ENCODE measurements around the gene PON2.
"Not testable (repeated sequence)": the region's sequence is repeated elsewhere in the genome, so short reads cannot be mapped to it uniquely, and the experiment has no call there.

Gene PON2

DNA sequence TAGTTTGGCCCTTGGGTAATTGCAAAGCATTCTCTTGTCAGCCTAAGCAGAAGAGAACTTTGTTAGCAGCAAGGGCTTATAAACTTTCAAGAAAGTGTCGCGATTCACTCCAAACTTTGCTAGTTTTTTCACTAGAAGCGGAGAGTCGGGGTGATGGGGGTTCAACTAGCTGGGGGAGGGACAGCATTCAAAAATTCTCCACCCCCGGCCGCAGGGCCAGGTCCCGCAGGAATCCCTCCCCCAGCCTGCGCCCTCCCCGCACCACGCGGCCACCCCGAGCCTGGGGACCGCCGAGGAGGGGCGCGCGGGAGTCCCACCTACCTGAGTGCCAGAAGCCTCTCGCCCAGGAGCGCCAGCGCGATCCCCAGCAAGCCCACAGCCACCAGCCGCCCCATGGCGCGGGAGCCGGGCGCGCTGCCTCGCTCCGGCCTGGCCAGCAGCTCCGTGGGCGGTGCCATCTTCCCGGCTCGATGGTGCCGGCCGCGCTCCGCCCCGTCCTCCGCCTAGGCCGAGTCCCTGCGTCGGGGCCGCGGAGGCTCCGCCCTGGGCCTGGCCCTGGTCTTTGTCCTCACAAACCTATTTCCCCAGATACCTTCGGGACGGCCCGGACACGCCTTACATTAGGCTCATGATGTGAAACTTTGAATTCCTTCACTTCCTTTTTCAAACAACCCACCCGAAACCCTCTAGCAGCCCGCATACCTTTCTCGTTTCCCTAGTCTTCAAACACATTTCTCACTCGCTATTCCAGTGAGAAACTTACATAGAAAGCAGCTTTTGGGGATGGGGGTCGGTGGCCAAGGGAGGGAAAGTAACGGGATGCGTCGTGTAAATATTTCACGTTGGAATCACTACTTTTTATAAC lies at the start of gene PON2:
Gene PON2, minus strand, starts transcription at position 472 of the 865 bp plus-strand sequence. Its CDS starts 77 bp downstream, at position 395.
- peak; percentile 6 for DNase-seq (ENCODE audit: low read depth)

DNA sequence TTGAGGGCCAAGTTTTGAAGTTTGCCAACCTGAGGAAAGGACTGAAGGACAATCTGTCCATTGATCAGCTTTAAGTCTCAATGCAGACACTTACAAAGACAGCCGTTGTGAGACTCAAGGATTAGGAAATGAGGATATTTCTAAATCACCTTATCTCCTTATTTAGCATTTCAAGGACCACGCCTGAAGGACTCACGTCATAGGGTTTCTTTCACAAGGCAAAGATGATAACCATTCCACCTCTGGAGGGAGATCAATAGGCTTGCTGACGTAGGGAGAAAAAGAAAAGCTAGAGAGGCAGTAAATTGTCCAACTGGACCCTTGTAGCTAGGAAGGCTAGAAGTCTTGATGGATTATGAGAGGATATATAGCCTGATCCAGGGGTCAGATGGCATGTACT lies 47.6 kb upstream of the PON2 start:
- DNase-seq (ENCODE audit: low read depth) = no peak

DNA sequence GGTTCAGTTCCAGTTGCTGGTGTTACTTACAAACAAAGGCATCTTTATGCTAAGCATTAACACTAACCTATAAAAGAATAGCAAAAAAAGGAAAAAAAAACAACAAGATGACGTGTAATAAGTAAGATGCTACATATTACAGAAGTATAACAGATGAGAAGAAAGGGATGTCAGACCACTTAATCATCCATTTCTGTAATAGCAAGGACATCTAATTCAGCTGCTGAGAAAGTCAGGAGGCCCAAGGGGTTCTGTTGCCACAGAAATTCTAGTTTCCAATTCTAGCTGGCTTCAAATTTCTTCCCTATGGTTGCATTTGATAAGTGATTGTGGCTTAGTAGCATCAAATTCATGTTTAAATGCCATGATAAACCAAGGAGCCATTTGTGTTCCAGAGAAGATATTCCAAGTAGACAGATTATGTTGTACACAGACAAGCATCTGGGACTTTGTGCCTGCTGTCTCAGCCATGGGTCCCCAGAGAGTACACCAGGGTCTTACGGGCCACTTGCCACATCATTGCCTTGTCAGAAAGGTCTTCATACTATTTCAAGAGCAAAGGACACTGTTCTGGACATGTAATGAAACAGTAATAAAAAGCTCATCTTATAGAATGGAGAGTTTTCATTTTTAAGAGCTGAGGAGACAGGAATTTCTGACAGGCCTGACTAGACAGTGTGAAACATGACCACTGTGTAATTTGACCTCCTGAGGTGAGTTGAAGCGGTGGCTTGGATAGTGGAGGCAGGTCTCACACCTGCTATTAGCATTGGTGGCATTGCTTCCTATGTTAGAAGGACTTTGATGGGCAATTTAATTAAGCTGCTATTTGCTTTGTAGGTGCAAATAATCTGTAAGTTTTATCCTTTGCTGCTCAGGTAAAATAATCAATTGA lies 46.7 kb upstream of the PON2 start:
- no peak for DNase-seq (ENCODE audit: low read depth)

DNA sequence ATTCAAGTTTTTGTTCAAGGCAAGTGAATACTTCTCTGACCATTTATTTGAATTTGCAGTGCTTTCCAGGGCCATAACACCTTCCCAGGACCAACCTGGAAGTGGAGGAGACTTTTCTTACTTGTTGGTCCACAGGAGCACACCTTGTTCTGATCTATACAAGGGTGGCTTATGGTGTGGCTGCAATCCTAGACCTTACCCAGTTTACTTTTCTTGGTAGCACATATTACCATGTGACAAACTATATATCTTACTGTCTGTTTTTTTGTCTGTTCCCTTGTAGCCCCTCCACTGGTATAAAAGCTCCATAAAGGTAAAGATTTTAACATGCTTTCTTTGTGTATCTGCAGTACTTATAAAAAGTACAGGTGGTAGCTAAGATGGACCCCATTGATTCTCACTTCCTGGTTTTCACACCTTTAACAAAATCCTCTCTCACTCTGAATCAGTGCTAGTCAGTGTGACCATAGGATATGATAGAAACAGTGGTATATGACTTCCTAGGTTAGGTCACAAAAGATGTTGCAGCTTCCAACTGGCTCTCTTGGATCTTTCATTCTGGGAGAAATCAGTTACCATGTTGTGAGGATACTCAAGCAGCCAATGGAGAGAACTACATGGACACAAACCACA lies 45.3 kb upstream of the PON2 start:
- DNase-seq (ENCODE audit: low read depth) = no peak

DNA sequence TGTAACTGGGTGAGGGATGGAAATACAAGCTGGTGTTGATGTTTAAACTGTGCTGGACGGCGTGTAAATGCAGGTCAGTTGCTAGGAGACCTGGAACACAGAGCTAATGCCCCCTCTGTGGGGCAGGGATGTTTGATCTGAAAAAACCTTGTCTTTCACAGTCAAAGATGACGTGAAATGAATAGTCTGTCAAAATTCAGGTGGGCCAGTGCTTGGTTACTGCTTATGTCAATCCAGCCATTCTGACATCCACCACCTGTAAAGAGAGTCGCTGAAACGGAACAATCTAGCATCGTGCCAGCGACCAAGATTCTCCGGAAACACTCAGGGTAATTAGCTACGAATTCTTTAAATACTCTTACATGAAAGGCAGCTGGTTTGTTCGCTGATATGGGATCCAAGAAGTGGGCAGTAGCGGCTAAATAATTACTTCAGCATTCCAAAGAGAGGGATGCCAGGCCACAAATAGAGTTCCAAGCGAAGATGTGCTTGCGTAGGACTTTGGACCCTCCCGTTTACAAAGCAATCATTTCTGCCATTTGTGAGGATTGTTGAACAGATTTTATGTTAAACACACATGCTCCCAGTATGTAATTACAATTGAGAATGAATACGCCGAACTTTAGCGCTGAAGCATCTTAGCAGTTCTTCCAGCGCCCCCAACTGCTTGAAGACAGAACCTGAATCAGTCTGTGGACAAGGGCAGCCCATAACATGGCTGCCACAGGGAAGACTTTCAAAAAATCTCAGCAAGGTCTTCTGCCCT lies 43.6 kb upstream of the PON2 start:
- no peak for DNase-seq (ENCODE audit: low read depth)

DNA sequence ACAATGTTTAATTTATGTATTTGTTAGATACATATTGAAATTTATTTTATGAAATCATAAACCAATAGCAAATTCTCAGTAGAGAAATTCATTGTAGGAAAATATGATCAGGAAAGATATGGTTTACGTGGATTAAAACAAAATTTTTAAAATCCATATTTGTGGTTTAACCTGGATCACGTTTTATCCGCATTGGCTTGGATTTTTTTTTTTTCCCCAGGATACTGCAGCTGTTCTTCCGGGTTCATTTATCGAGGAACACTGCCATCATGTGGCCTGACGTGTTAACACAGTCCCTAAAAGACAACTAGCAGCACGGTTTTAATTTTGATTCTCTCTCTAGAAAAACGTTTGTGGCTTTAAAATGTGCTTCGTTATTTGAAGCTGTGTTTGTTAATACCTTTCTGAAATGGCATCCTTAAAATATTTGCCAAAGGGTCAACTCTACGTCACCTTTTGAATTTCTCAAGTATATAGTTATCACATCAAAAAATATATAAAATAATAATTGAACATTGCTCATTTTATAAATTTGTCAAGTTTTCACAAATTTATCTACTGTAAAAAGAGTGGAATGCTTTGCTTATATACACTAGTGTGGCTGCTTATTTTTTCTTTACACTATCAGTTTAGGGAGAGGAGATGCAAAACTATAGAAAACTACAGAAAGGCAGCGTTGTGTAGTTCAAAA lies 42.2 kb upstream of the PON2 start:
- peak; percentile 15 for DNase-seq (ENCODE audit: low read depth)

DNA sequence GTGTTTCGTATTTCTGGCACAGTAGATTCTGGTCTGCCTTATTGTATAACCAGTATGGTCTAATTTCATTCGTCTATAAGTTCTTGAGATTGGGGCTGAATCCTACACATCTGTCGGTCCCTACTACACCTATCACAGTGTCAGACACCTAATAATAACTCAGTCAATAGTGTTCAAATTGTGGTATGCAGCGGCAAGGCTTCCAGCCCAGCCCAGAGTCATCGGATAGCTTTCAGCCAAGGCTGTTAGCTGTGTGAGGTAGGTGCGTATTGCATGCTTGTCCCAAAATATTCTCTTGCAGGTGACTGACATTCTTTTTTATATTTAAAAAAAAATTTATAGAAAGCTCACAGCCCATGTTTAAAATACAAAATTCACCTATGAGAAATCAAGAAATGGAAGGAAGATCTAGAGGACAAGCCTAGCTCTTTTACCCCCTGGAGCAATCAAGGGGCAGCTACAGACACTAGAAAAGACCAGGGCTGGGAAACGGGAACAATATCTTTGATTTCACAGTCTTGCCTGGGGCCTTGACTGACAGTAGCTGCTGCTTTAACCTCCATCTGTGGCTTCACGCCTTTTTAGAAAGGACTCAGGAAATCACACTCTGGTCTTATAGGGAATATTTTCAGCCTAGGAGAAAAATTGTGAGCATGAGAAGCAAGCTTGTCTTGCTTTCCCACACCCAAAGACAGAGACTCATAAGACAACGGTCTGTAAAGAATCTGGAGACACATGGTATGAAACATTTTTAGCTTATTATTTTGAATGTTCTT lies 41.4 kb upstream of the PON2 start:
- no peak for DNase-seq (ENCODE audit: low read depth)

DNA sequence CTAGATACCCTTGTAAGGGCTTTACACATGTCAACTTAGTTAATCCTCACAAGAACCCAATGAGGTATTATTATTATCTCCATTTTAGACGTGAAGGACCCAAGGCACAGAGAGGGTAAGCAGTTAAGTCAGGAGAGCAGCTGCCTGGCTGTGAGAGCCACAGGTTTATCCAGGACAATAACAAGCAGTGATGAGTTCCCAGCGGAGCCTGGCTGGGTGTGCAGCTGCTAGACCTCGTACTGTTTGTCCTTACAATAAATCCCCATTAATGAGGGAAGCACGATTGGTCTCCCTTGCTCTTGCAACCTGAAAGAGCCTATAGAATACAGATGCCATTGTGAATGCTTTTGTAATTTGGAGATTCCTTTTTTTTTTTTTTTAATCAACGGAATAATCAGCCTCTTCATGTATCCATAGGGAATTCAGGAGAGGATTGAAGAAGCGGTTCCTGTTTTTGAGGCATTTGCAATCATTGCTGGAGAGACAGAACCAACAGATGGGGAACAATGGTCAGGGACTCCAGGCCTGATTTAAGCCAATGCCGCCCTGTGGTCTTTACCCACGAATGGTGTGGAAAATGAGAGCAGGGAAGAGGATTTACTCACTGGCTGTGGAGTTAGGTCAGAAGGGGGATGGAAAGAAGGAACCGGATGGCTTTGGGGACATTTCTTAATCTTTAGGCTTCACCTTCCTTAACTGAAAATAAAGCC lies 38.6 kb upstream of the PON2 start:
- no peak for DNase-seq (ENCODE audit: low read depth)

DNA sequence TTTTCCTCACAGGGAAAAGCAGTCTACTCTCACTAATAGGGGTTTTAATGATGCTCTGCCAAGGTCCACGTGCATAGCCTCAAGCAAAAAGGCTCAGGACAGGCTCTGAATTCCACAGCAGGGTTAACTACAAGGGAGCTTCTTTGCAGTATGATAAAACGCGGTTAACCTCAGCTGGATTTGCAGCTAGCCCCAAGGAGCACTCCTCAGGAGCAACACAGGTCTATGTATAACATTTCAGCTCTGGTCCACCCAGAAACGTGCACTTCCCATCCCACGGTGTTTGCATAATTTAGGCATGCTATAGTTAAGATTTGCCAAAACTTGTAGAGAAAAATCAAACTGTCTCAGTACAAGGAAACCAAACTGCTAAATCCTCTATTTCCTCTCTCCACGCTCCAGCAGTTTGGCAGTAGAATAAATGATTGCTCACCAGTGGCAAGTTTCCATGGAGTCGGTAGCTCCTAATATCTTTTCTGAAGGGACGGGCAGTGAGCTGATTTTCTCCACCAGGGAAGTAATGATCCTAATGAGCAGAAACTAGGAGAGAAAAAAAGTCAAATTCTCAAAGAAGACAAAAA lies 37.8 kb upstream of the PON2 start:
- DNase-seq (ENCODE audit: low read depth) = no peak

DNA sequence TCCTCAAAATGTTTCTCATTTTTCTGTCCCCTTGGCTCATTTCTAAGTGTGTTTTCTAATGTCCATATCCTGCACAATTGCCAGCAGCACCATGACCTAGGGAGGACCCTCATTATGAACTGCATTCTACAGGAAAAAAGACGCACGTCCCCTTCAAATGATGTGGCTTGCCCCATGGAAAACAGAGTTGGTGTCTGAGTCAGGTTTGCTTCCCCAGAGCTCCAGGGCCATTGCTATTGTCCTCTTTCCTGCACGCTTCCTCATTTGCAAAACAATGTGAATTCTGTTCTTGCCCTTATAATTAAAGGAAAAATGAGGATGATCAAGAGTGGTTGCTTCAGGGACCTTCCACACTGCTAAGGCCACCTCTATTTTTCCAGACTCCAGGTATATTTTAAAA lies 36.2 kb upstream of the PON2 start:
- DNase-seq (ENCODE audit: low read depth) = no peak

DNA sequence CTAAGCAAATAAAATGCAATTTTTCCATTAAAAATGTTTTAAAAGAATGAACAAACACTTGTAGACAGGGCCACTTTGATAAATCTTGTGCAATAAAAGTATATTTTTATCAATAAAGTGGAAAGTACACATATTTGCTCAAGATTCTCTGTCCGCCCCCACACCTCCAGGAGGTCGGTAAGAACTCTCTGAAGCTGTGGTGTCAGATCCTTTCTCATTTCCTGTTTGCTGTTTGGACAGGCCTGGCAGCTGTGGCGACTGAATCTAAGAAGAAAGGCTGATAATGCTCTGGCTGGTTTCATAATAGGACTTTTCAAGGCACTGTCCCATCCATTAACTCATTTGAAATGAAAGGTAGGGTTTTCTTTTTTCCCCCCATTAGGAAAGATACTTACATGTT lies 35.6 kb upstream of the PON2 start:
- no peak for DNase-seq (ENCODE audit: low read depth)

DNA sequence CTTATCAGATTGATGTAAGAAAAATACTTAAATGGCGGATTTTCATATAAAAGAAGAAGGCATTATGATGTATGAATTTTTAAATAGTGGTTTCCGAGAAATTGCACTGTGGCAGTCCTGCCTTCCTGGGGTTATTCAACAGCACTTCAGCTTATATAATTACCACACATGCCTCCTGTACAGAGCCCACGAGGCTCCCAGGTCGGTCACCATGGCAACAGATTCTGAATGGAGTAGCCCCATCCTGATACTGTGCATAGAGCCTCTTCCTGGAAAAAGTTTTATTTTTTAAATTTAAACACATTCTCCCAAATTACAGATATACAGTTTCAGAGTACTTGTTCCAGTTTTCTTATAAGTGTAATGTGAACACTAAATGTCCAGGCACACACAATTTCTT lies 35.0 kb upstream of the PON2 start:
- DNase-seq (ENCODE audit: low read depth) = no peak

DNA sequence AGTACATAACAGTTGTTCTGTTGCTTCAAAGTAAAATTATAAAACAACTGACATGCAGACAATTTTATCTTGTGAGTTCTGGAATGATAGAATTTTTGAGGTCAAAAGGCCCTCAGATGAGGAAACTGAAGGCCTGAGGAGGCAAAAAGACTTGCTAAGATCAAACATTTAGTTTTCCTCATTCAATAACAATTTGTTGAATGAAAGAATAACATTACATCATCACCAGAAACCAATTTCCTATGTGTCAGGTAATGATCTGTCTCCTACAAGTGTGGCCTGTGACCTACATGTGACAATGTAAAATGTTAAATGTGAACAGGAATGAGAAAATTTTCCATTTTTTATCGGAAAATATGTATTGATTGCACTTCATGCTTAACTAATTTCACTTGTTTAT lies 34.4 kb upstream of the PON2 start:
- no peak for DNase-seq (ENCODE audit: low read depth)

DNA sequence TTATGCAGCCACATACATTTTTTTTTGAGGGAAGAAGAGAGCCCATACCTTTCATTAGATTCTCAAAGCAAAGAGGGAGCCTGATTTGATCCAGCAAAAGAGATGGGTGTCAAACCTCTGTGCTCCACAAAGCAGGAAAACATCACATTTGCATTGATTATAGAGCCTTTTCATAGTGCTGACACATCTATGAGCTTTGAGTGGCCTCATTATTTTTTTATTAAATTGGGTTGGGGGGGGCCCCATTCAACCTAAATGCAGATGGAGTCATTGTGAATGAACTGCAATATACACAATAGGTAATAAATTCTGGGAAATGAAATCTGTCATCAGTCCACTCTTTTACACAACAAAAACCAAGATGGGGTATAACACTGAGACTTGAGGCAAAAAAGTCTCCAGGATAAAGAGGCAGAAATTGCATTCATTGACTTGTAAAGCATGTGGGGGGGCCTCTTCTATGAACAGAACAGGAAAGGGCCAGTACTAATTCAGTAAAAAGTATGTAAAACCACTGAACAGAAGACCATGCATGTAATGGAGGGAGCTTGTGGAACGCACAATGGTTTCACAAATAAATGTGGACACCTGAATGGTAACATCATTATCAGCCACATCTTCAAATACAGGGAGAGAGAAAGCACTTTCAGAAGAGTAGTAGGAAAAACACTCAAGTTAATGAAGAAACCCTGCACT lies 33.2 kb upstream of the PON2 start:
- DNase-seq (ENCODE audit: low read depth) = no peak

DNA sequence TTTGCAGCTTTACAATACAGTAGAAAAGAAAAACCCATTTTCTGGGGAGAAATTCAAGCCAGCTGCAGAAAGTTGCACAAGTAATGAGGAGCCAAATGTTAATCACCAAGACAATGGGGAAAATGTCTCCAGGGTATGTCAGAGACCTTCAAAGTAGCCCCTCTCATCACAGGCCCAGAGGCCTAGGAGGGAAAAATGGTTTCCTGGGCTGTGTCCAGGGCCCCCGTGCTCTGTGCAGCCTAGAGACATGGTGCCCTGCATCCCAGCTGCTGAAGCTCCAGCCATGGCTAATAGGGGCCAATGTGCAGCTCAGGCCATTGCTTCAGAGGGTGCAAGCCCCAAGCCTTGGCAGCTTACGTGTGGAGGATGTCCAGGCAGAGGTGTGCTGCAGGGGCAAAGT lies 25.8 kb upstream of the PON2 start:
- DNase-seq (ENCODE audit: low read depth) = not testable (repeated sequence)

DNA sequence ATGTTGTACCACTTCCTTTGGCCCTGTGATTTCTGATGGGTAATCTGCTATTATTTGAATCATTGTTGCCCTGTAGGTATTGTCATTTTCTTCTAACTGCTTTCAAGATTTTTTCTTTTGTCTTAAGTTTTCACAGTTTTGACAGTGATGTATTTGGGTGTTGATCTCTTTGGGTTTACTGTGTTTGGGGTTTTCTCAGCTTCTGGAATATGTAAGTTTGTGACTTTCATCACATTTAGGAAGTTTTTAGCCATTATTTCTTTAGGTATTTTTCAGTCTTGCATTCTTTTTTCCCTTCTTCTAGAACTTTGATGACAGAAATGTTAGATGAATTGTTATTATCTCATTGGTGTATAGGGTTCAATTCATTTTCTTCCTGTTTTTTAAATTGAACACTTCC lies 23.1 kb upstream of the PON2 start:
- no peak for DNase-seq (ENCODE audit: low read depth)

DNA sequence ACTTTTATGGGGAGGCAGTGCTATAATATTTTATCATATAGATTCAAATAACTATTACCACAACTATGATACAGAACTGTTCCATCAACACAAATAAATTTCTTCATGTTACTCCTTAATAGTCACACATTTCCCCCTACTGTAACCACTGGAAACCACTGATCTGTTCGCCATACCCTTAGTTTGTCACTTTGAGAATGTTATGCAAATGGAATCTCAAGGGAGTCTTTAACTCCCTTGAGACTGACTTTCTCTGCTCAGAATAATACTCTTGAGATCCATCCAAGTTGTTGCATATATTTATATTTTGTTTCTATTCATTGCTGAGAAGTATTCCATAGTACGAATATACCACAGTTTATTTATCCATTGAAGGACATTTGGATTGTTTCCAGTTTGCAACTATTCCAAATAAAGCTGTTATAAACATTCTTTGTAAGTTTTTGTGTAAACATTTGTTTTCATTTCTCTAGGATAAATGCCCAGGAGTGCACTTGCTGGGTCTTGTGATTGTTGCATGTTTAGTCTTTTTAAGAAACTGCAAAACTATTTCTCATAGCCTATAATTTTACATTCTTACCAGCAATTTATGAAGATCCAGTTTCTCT lies 19.7 kb upstream of the PON2 start:
- no peak for DNase-seq (ENCODE audit: low read depth)

DNA sequence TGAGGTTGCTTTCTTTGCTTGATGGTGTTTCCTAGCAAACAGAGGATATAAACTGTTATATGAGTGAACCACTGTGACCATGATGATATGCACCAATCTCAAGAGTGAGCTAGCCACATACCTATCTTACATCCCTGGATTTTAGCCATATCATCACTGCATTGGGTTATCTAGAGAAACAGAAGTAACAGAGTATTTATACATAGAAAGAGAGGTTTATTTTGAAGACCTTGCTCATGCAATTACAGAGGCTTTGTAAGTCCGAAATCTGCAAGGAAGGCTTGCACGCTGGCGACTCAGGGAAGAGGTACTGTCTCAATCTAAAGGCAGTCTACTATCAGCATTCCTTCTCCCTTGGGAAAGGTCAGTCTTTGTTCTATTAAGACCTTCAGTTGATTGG lies 11.8 kb upstream of the PON2 start:
- DNase-seq (ENCODE audit: low read depth) = no peak

Measured in stimulated activated CD4-positive, alpha-beta T cell treated with anti-CD3 and anti-CD28 coated beads, Interleukin-2, amount 100 ng/mL, for 4 hours (primary cell).